Glomerular visceral epithelial cell (primary cell): ENCODE data around the gene MAPK10.
"Not testable (repeated sequence)": the region's sequence is repeated elsewhere in the genome, so short reads cannot be mapped to it uniquely, and the experiment has no call there.

Source experiments
- DNase-seq: peaks from one replicate; pipeline ENCODE4 v3.0.0-alpha.2; 2016; ENCODE audit errors: extremely low spot score

Gene MAPK10

DNA sequence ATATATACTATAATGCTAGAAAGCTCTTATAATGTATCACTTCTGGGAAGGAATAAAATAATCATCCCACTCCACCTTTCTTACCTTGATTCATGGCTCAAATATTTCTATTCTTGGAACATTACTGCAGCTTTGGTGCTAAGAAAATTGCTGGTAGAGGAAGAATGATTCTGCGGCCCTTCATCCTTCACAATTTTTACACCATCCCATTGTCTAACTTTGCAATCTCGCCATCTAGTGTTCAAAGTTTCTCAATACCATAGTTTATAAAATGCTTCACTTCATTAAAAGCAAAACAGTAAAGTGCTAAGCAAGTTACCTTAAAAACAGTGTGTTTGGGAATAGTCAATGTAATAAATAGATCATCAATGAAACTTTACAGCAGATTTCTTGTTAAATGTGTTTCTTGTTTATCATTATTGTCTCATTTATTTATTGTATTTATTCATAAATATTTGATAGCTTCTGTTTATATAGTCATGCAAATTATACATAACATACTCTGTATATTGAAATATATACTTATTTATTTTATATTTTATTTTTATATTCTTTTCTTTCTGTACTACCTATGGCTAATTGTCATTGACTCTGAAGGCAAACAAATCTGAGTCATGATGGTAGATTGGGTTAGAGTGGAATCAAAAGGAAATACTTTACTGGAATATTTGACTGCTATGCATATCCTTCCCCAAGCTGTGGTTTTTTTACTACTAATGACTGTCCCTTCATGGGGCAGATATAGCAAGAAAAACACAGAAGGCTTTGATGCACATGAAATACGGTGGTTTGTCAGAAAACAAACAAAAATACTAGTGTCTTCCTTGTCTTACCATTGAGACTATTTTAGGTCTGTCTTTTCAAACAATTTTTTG, 390.7 kb downstream of the MAPK10 start:
- DNase-seq: peak; percentile 68

DNA sequence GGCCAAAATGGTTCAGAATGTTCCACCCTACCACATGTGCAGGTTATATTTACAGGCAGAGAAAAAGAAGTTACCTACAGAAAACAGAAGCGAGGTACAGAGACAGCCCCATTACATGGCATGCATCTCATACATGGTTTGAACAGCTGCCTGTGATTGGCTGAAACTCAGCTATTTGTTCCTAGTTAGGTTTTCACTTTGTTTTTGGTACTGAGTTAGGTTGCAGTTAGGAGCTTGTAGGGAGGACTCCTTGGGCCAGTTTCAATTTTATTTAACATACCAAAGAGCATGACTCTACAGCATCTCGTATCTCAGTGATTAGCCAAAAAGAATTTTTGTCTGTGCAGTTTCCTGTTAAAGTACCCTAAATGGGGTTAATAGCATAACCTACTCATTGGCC, 392.0 kb downstream of the MAPK10 start:
- DNase-seq: no peak

DNA sequence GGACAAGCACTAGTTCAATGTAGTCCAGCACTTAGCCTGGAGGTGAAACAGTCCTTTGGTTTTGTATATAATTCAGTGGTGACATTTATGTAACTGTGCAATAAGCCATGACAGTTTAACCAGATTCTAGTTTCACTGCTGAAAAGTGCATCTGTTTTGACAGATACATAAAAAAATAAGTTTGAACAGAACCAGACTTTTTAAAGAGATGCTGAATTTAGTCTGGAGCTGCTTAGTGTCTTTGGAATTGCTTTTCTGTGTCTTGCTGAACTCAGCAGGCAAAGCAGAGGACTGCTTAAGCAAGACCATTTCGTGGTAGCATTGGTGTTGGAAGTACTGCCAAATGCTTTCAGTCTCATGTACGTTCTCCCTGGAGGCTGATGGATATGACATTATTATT, 393.5 kb downstream of the MAPK10 start:
- DNase-seq: no peak

DNA sequence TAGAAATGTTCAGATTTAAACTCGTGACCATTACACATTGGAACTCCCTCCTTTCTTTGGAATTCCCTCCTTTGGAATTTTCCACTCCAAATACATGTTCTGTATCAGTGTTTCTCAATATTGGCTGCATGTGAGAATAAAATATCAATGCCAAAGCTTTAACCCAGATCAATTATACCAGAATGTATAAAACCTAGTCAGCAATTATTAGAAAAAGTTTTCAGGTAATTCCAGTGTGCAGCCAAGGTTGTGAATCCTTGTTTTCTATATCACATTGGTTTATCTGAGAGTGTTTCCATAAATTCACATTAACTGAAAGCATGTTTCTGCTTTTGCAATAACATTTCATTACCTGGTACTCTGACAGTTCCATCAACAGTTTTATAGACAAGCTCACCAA, 394.3 kb downstream of the MAPK10 start:
- no peak for DNase-seq

DNA sequence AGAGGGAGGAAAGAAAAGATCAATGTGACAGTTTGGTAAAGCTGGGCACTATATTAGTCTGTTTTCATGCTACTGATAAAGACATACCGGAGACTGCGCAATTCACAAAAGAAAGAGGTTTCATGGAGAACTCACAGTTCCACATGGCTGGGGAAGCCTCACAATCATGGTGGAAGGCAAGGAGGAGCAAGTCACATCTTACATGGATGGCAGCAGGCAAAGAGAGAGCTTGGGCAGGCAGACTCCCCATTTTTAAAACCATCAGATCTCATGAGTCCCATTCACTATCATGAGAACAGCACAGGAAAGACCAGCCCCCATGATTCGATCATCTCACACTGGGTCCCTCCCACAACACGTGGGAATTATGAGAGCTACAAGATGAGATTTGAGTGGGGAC, 394.8 kb downstream of the MAPK10 start:
- DNase-seq: not testable (repeated sequence)

DNA sequence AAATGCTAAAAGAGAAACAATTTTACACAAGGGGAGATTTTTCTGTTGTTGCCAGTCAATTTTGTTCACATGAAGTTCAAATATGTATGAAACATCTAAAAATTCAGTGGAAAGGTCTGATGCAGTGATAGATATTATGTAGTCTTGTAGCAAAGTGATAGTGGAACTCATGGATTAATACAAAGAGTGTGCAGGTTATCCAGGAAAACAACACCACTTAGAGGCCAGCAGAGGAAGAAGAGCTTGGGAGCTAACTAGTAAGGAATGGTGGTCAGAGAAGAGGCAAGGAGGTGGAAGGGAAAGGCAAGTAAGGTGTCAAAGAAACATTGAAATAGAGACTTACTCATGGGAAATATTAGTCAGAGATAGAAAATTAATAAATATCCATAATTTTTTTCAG, 395.6 kb downstream of the MAPK10 start:
- DNase-seq: peak; percentile 33

DNA sequence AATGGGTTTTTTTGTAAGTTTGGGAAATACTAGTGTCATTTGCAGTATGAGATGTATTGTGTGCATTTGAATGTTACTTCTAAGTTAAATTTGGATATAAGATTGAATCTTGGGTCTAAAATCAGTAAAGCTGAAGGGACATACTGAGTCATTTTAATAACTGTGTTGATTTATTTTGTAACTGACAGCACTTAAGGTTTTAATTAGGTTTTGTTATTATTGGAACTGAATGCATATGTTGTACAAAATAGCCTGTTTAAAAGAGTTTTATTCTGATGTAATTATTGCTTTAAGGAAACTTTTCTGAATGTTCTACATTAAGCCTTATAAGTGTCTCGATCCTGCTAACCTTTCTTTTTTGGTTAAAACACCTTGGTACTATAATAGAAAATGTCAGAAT, 396.6 kb downstream of the MAPK10 start:
- DNase-seq: no peak

DNA sequence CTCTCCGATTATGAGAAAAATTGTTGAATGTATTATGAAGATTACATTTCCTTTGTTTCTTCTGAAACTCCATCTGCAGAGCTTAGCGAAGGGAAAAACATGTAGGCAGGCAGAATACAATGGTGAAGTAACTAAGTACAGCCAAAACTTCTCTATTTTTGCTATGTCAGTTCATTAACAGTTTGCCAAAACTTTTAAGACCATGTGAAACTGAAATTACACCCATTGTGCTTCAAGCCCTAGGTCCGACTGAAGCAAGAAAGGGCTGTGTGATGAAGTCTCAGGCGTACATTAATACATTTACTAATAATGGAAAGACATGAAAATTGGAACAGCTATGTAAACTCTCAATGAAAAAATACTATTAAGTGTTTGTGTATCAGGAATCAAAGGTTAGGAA, 398.0 kb downstream of the MAPK10 start:
- no peak for DNase-seq

DNA sequence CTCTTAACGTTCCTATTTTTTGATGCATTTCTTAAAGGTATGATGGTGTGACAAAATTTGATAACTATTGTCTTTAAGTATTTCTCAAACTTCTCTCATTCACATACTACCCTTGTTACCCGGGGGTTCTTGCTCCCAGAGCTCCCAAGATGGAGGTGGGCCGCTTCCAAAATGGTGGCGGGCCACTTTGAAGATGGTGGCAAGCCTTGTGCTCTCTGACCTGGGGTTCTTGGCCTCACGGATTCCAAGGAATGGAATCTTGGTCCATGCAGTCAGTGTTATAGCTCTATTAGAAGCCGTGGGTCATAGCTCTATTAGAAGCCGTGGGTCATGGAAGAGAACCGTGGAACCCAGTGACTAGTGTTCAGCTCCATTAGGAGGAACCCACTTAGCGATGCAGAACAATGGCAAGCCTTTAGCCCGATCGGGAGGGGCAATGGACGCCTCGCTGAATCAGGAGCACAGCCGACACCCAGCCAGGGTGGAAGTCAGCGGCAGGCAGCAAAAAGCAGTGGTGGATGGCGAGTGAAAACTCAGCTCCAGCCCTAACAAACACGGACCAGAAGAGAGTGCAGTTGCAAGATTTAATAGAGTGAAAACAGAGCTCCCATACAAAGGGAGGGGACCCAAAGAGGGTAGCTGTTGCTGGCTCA, 403.4 kb downstream of the MAPK10 start:
- DNase-seq: no peak

DNA sequence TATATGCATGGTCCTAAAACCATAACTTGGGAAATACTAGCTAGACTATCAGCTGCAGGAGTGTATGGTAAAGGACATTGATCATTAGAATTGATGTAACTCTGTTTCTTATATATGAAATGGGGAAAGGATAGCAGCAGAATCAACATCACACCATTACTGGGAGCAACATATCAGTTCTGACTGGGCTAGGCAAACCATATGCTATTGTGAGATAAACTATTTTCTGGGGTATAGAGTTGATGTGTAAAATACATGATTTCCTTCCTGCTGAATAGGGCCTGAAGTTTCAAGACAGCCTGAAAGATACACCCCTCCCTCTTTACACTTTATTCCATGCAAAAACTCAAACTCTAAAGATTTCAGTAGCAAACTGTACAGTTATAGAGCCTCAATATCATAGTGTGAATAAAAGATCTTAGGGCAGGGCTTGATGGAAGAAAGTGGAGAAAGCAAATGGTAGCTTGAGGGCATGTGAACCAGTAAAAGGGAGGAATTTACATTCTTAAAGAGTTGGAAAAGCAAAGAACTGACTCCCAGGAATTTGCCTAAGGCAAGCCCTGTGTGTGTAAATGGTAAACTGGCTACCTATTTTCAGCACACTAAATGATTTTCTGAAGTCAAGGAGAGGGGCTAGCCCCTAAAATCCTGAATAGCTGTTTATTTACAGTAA, 404.1 kb downstream of the MAPK10 start:
- DNase-seq: no peak

DNA sequence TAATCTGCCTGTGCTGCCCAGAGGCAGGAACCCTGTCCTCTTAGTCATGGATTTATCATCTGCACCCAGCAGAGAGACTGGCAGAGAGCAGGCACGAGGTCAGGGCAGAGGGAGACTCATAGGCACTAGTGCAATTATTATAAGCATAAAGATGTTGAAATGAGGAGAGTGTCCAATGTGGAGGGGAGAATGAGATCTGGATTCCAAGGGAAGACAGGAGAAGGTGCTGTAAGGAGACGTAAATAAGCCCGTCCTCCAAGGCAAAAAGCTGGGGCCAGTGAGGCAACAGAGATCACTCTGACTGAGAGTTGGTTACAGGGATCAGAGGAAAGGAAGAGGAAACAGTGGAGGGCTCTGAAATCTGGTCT, 406.2 kb downstream of the MAPK10 start:
- peak; percentile 64 for DNase-seq

DNA sequence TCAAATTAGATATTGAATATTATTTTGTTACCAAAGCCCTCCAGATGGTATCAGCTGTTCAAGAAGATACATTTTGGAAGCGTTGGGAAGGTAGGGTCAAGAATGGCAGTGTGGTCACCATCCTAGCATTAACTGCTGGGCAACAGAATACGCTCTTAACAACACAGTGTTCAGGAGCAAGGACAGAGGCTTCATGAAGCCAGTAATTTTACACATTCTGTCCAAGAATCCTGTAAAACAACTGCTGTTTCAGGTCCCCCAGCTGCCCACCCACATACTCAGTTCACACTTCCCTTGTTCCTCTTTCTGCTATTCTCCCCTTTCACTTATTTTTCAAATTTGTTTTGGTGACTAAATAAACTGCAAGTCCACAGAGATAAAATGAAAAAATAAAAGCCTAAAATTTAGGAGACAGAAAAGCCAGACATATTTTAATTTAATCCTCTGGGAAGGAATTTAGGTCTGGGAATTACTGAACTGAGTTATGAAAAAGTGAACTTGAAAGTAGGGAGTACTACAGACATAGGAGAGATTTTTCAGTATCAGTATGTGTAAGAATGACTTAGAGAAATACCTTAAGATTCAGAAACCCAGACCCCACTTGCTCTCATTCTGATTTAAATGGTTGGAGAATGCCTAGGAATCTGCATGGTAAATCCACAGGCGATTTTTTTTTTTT, 406.7 kb downstream of the MAPK10 start:
- no peak for DNase-seq

DNA sequence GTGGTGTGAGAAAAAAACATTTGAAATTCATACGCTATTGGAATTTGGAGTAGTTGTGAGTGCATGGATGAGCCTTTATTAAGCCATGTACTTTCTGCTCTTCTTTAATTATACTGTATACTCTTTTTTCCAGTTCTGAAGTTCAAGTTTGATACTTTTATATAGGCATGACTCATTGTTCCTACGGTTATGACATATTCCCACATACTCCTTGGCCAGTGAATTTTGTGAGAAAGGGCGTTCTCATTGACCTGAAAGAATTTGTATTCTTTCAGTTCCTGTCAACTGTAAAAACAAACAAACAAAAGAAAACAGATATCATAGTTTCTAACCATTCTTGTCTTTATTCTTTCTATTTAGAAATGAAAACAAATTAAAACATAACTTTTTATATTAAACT, 407.3 kb downstream of the MAPK10 start:
- no peak for DNase-seq

DNA sequence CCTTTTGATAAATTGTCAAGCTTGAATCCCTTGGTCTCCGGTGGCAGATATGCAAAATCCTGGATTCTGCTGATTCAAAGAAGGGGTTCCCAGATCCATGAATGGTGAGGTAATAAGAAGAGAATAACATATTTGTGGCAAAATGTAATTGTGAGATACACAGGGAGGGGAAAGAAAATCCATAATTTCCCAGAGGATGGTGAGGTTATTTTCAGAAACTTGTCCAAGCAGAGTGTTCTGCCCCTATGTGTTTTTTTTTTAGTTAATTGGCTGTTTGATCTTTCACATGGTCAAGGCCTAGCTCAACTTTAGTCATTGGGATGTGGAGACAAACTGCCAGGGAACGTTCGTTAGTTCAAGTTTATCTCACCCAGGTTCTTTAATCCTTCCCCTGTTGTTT, 408.8 kb downstream of the MAPK10 start:
- DNase-seq: no peak

DNA sequence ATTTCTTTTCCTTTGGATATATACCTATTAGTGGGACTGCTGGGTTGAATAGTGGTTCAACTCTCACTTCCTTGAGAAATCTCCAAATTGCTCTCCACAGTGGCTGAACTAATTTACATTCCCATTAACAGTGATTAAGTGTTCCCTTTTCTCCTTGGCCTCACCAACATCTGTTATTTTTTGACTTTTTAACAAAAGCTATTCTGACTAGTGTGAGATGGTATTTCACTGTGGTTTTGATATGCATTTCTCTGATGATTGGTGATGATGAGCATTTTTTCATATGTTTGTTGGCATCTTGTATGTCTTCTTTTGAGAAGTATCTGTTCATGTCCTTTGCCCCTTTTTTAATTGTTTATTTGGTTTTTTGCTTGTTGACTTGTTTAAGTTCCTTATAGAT, 413.0 kb downstream of the MAPK10 start:
- DNase-seq: no peak

DNA sequence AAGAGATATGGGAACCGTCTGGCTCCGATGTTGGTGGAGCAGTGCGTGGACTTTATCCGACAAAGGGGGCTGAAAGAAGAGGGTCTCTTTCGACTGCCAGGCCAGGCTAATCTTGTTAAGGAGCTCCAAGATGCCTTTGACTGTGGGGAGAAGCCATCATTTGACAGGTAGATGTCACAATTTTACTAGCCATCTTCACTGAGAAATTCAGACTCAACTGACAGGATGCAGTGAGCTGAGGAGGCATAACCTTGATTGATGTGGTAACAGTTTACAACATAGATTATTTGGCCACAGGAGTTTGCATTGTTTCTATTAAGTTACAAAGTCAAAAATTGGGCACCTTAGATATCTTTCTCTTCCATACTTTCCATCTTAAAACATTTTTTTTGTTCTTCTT, 417.7 kb downstream of the MAPK10 start:
- DNase-seq: no peak

DNA sequence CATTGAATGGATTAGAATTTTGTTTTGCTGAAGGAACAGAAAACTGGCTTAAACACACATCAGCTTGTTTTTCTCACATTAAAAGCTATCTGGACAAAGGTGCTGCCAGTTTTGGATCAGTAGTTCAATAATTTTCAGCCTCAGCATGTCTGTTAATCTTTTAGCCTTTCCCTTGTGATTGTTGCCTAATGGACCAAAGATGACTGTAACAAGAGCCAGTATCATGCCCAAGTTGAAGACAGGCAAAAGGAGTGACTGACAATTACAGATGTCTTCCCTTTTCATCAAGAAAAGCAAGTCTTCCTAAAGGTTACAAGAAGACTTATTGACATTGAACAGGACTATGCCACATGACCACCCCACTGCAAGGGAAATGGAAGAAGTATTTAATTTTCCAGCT, 419.7 kb downstream of the MAPK10 start:
- no peak for DNase-seq
